ENCODE measurements around the gene NLRP5. TPM values are rescaled to one million over a fixed set of nuclear protein-coding genes. Genes with fewer than 3 reads are reported as not detected.

Gene NLRP5
- total RNA-seq, 2 experiments from 2014 or later = not detected

GRCh38 chr19:56110515-56111448 is 124.2 kb downstream of the NLRP5 start:
- ChIA-PET POLR2A (interaction anchor here (0.7 kb wide), 1 partner anchor 16 kb away, joined by 3 read pairs; no protein-coding TSS in a partner anchor), CTCF (interaction anchor here (0.5 to 0.9 kb wide), 2 partner anchors 9 to 58 kb away, joined by 3 to 4 read pairs; no protein-coding TSS in a partner anchor)

Other genes with a start within 250 kb of the NLRP5 start
- gene NLRP9, start 248.4 kb upstream of the NLRP5 start, total RNA-seq = not detected
- not detected for gene RFPL4A, start 227.7 kb upstream of the NLRP5 start, total RNA-seq
- not detected for gene RFPL4AL1, start 217.7 kb upstream of the NLRP5 start, total RNA-seq
- gene NLRP11, start 154.8 kb upstream of the NLRP5 start, total RNA-seq = under 1 TPM in 1 of 2 experiments, not detected in 1; 0.06 TPM
- not detected for gene NLRP4, start 150.2 kb upstream of the NLRP5 start, total RNA-seq
- gene NLRP13, start 54.4 kb upstream of the NLRP5 start, total RNA-seq = not detected
- not detected for gene NLRP8, start 38.9 kb upstream of the NLRP5 start, total RNA-seq
- 10 to 100 TPM; 30.9 to 33.4 TPM for gene ZNF787, start 134.5 kb downstream of the NLRP5 start, total RNA-seq
- gene ZNF444, start 154.5 kb downstream of the NLRP5 start, total RNA-seq = 10 to 100 TPM; 28.9 to 29.3 TPM
- not detected for gene GALP, start 189.2 kb downstream of the NLRP5 start, total RNA-seq
- gene ZSCAN5B, start 211.0 kb downstream of the NLRP5 start, total RNA-seq = not detected
- not detected for gene ZSCAN5C, start 215.5 kb downstream of the NLRP5 start, total RNA-seq

Data from activated CD8-positive, alpha-beta memory T cell treated with anti-CD3 and anti-CD28 coated beads for 36 hours (primary cell).